Spinal cord (tissue), 10 donors: ENCODE measurements around the gene CEP85. TPM values are rescaled to one million over a fixed set of nuclear protein-coding genes. Genes with fewer than 3 reads are reported as not detected.
A peak's percentile ranks its signal among the peaks of the same experiment; 100 is the strongest.

ENCODE experiments used
- DNase-seq, 6 donors: peaks; one replicate each; pipeline versions ENCODE4 v3.0.0 to v3.0.0-alpha.2; 2013 to 2015; ENCODE audit warnings: low spot score in 6 of 6, low read depth in 4 of 6
- H3K27ac ChIP-seq: one replicate; pipeline ENCODE4 v1.5.1; 2013; ENCODE audit warnings: low read depth, low read length, control low read depth
- H3K27me3 ChIP-seq: one replicate; pipeline ENCODE4 v1.6.1; 2013; ENCODE audit warnings: low read length; ENCODE audit not compliant: control insufficient read depth, insufficient read depth
- H3K36me3 ChIP-seq: one replicate; pipeline ENCODE4 v1.6.1; 2013; ENCODE audit warnings: low read length; ENCODE audit not compliant: control insufficient read depth, insufficient read depth
- H3K4me1 ChIP-seq: one replicate; pipeline ENCODE4 v1.6.1; 2013; ENCODE audit warnings: low read length; ENCODE audit not compliant: control insufficient read depth, insufficient read depth
- H3K4me3 ChIP-seq: one replicate; pipeline ENCODE4 v1.5.1; 2013; ENCODE audit warnings: low read depth, low read length, control low read depth
- H3K9me3 ChIP-seq: one replicate; pipeline ENCODE4 v1.6.1; 2013; ENCODE audit warnings: low read length; ENCODE audit not compliant: control insufficient read depth, insufficient read depth
- WGBS: methylation state at CpG from one replicate; pipeline ENCODE4 v1.1.5; 2013; ENCODE audit warnings: missing lambda C conversion rate; ENCODE audit not compliant: insufficient coverage; 5-methylcytosine and 5-hydroxymethylcytosine counted together
- polyA plus RNA-seq, 2 donors: library from polyadenylated mRNA; unstranded; fragments of 120-200 nt; gene quantifications; one replicate each; pipeline ENCODE4 v1.2.1, GENCODE V29; 2013; ENCODE audit not compliant: insufficient read length in 2 of 2
- total RNA-seq, 2 donors: library from RNA; depleted of rRNA in 1 of 2; stranded (reverse); fragments of 120-200 nt in 1 of 2; fragments of >200 nt in 1 of 2; gene quantifications; one replicate each; pipeline versions ENCODE4 v1.2.3 to v1.2.4, GENCODE V29; 2013 to 2014
- donor health status: healthy.

Gene CEP85
- total and polyA plus RNA-seq, 4 donors: 14.7 to 20.3 (median 16.7) TPM

DNA sequence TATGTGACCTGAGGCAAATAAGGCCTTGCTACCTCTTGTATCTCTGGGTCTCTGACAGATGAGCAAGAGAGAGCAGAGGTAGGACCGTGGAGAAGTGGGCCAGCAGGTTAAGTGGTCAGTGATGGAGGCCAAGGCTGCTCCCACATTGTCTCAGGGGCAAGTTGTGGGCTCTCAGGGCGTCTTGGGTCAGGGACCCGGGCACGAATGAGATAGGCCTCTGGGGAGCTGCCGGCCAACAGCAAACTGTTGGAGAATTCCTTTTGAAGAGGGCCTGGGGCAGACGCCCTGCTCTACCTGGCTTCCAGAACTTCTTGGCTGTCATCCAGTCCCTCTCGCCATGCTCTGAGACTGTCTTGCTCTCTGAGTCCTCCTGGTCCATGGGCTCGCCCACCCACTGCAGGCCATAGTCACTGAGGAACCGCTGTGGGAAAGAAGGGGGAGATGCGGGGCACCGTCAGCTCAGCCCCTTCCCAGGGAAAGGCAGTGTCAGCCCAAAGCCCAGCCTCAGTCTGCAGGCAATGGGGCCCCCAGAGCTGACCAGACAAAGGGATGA, 60.0 kb downstream of the CEP85 start:
- peaks cover 67% of the 10 kb centered on the region for H3K36me3 ChIP-seq
- H3K27ac ChIP-seq: no peak overlapping the region
- H3K9me3 ChIP-seq: no peaks in the 10 kb centered on the region
- no peaks in the 10 kb centered on the region for H3K27me3 ChIP-seq
- H3K4me1 ChIP-seq: peaks cover 9% of the 10 kb centered on the region
- WGBS: 92% methylated on average over 11 of the region's 11 CpGs
- DNase-seq: no peak
- H3K4me3 ChIP-seq: no peak overlapping the region

GRCh38 chr1:26295194-26296138, 61.5 kb downstream of the CEP85 start:
- peaks cover 5% of the 10 kb centered on the region for H3K4me1 ChIP-seq

GRCh38 chr1:26296340-26297056, 62.5 kb downstream of the CEP85 start:
- no peak overlapping the region for H3K27ac ChIP-seq
- no peaks in the 10 kb centered on the region for H3K27me3 ChIP-seq
- peaks cover 59% of the 10 kb centered on the region for H3K36me3 ChIP-seq
- no peaks in the 10 kb centered on the region for H3K4me1 ChIP-seq
- no peak overlapping the region for H3K4me3 ChIP-seq
- 89% methylated on average over 16 of the region's 16 CpGs for WGBS
- no peaks in the 10 kb centered on the region for H3K9me3 ChIP-seq
- no peak for DNase-seq

More at GRCh38 chr1:26295194-26296138, 61.5 kb downstream of the CEP85 start:
- Histone ChIP-seq H3K36me3 (peaks cover 60% of the 10 kb centered on the region), H3K9me3 (no peaks in the 10 kb centered on the region), H3K27ac (no peak overlapping the region), H3K27me3 (no peaks in the 10 kb centered on the region), H3K4me3 (no peak overlapping the region)
- WGBS: 94% methylated on average over 19 of the region's 22 CpGs
- DNase-seq: no peak

GRCh38 chr1:26297057-26297790, 63.2 kb downstream of the CEP85 start:
- WGBS: 96% methylated on average over 11 of the region's 12 CpGs
- H3K27me3 ChIP-seq: no peaks in the 10 kb centered on the region
- H3K9me3 ChIP-seq: no peaks in the 10 kb centered on the region
- no peak overlapping the region for H3K4me3 ChIP-seq
- H3K4me1 ChIP-seq: no peaks in the 10 kb centered on the region
- peaks cover 52% of the 10 kb centered on the region for H3K36me3 ChIP-seq
- H3K27ac ChIP-seq: no peak overlapping the region
- no peak for DNase-seq

GRCh38 chr1:26297791-26298124, 63.8 kb downstream of the CEP85 start:
- WGBS: 91% methylated on average over 5 of the region's 6 CpGs
- Histone ChIP-seq H3K36me3 (peaks cover 51% of the 10 kb centered on the region), H3K9me3 (no peaks in the 10 kb centered on the region), H3K27me3 (no peaks in the 10 kb centered on the region), H3K4me3 (no peak overlapping the region), H3K4me1 (no peaks in the 10 kb centered on the region), H3K27ac (no peak overlapping the region)
- DNase-seq: no peak

DNA sequence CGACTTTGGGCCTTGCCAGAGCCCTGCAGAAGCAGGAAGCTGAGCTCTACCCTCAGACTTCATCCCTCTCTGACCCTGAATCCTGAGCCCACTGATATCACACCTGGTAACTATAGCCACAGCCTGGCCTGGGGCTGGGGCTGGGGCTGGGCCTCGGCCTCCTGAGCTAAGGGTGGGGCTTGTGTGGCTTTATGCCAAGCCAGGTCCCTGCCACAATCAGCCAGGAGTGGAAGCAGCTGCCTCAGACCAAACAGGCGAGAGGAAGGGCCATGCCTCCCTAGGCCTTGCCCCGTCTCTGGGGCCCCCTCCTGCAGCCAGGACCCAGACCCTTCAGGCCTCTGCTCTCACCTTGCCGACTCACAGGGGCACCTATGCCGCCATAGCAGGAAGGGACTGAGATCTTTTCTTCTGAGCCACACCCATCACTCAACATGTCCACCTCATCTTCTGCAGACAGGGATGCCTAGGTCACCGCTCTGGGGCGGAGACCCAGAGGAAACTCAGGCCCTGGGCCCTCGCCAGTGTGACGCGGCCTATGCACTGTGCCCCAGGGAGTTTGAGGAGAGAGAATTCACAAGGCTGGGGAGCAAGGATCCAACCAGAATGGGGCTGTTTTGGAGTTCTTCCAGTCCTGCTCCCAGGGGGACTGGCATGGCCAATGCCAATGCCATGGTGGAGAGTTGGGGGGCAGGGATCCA, 66.7 kb downstream of the CEP85 start:
- Histone ChIP-seq H3K36me3 (peaks cover 36% of the 10 kb centered on the region), H3K4me1 (peaks cover 3% of the 10 kb centered on the region), H3K9me3 (no peaks in the 10 kb centered on the region), H3K27me3 (no peaks in the 10 kb centered on the region), H3K4me3 (no peak overlapping the region), H3K27ac (no peak overlapping the region)
- 93% methylated on average over 10 of the region's 11 CpGs for WGBS
- DNase-seq: no peak

DNA sequence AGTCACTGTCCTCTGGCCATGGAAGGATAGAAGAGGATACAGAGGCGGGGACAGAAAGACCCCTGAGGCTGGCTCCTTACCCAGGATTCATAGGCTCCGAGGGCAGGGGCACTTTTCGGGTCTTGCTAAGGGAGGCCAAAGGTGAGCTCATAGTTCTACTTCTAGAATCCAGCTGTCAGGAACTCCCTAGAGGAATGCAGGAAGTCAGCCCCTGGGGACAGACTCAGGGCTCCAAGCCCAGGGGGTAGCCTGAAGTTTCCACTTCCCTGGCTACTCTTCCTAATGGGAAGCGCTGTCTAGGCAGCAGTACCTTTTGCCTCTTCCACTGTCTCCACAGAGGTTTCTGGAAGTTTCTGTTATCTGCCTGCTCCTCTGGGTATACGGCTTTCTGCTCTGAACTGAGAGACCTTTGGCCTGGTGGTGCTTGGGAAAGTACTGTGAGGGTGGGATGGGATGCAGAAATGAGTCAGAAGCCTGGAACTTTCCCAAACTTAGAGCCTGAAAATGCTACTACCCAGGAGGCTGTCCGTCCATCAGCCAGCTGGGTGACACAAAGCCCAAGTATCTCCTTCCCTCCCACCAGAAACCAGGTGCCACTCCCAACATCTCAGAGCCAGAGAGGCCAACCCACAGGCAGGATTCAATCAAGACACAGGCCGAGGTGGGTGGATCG, 68.9 kb downstream of the CEP85 start:
- no peak overlapping the region for H3K27ac ChIP-seq
- 84% methylated on average over 6 of the region's 8 CpGs for WGBS

GRCh38 chr1:26305667-26306289, 71.8 kb downstream of the CEP85 start:
- 29% methylated on average over 8 of the region's 8 CpGs for WGBS
- no peak overlapping the region for H3K27ac ChIP-seq
- peaks cover 9% of the 10 kb centered on the region for H3K4me1 ChIP-seq

More for the DNA sequence above, 68.9 kb downstream of the CEP85 start:
- Histone ChIP-seq H3K36me3 (peaks cover 16% of the 10 kb centered on the region), H3K9me3 (no peaks in the 10 kb centered on the region), H3K4me3 (no peak overlapping the region), H3K4me1 (peaks cover 9% of the 10 kb centered on the region), H3K27me3 (no peaks in the 10 kb centered on the region)
- no peak for DNase-seq

More at GRCh38 chr1:26305667-26306289, 71.8 kb downstream of the CEP85 start:
- no peaks in the 10 kb centered on the region for H3K9me3 ChIP-seq
- H3K4me3 ChIP-seq: peak overlapping the region; percentile 73
- H3K36me3 ChIP-seq: peaks cover 7% of the 10 kb centered on the region
- no peak for DNase-seq
- H3K27me3 ChIP-seq: no peaks in the 10 kb centered on the region
